ENCODE measurements around the gene QRFP. TPM values are rescaled to one million over a fixed set of nuclear protein-coding genes. Genes with fewer than 3 reads are reported as not detected.
A peak's percentile ranks its signal among the peaks of the same experiment; 100 is the strongest.

Gene QRFP
- total and polyA plus RNA-seq, 9 donors: not detected

GRCh38 chr9:130943221-130943620 lies 46.6 kb upstream of the QRFP start:
- WGBS, 3 donors: 59 to 67% (median 63%) methylated on average over 13 of the region's 13 CpGs
- Histone ChIP-seq H3K27ac (no peak overlapping the region), H3K36me3 (no peaks in the 10 kb centered on the region), H3K9me3 (no peaks in the 10 kb centered on the region), H3K4me3 (no peak overlapping the region), H3K4me1 (ENCODE audit: insufficient read depth) (peaks cover 1% of the 10 kb centered on the region), H3K27me3 (peaks cover 7% of the 10 kb centered on the region)
- TF ChIP-seq EP300 (IDR thresholded peaks at IDR 0.05): no peak
- no peak for TF ChIP-seq CTCF (IDR thresholded peaks at IDR 0.05)
- no peak for TF ChIP-seq POLR2A (IDR thresholded peaks at IDR 0.05)
- intact Hi-C loops (cut with DNase I): loop anchor here in 3 of 4 donors (5.0 to 10.0 kb wide), 4 partner anchors 76 to 241 kb away; no protein-coding TSS in a partner anchor
- no peak for DNase-seq

DNA sequence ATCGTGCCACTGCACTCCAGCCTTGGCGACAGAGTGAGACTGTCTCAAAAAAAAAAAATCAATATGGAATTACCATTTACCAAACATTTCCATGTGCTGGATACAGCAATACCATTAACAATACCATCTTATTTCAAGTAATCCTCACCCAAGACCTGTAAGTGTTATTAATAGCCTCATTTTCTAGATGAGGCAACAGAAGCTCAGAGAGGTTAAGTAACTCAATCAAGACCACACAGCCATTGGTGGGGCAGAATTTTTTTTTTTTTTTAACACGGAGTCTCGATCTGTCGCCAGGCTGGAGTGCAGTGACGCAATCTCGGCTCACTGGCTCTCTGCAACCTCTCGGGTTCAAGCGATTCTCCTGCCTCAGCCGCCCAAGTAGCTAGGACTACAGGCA lies 46.1 kb upstream of the QRFP start:
- no peaks in the 10 kb centered on the region for H3K36me3 ChIP-seq

GRCh38 chr9:130942084-130942483 lies 45.5 kb upstream of the QRFP start:
- Histone ChIP-seq H3K36me3 (no peaks in the 10 kb centered on the region), H3K9me3 (no peaks in the 10 kb centered on the region), H3K4me1 (ENCODE audit: insufficient read depth) (peaks cover 5% of the 10 kb centered on the region), H3K4me3 (no peak overlapping the region), H3K27ac (no peak overlapping the region), H3K27me3 (peaks cover 12% of the 10 kb centered on the region)
- DNase-seq: no peak
- 74 to 80% (median 77%) methylated on average over 6 of the region's 6 CpGs for WGBS, 3 donors
- intact Hi-C loops (cut with DNase I): loop anchor here in 3 of 4 donors (5.0 to 10.0 kb wide), 4 partner anchors 75 to 240 kb away; no protein-coding TSS in a partner anchor
- TF ChIP-seq EP300 (IDR thresholded peaks at IDR 0.05) (no peak), POLR2A (IDR thresholded peaks at IDR 0.05) (no peak), CTCF (IDR thresholded peaks at IDR 0.05) (no peak)

More for the DNA sequence above, 46.1 kb upstream of the QRFP start:
- no peak overlapping the region for H3K4me3 ChIP-seq
- no peaks in the 10 kb centered on the region for H3K9me3 ChIP-seq
- H3K27me3 ChIP-seq: peaks cover 9% of the 10 kb centered on the region
- intact Hi-C loops (cut with DNase I): loop anchor here in 3 of 4 donors (5.0 to 10.0 kb wide), 4 partner anchors 75 to 240 kb away; no protein-coding TSS in a partner anchor
- TF ChIP-seq POLR2A (IDR thresholded peaks at IDR 0.05): no peak
- no peak for TF ChIP-seq EP300 (IDR thresholded peaks at IDR 0.05)
- TF ChIP-seq CTCF (IDR thresholded peaks at IDR 0.05): no peak
- H3K27ac ChIP-seq: no peak overlapping the region
- WGBS, 3 donors: 77 to 78% (median 77%) methylated on average over 10 of the region's 10 CpGs
- H3K4me1 ChIP-seq (ENCODE audit: insufficient read depth): peaks cover 5% of the 10 kb centered on the region
- DNase-seq: no peak

GRCh38 chr9:130940693-130941576 lies 44.3 kb upstream of the QRFP start:
- H3K4me1 ChIP-seq (ENCODE audit: insufficient read depth): peaks cover 6% of the 10 kb centered on the region
- DNase-seq: peak; percentile 59 to 83 (median 74)
- intact Hi-C loops (cut with DNase I): loop anchor here in 3 of 4 donors (2.0 to 10.0 kb wide), 6 partner anchors 74 to 242 kb away; no protein-coding TSS in a partner anchor
- TF ChIP-seq EP300 (IDR thresholded peaks at IDR 0.05): no peak
- peak; percentile 76 to 90 (median 87) for TF ChIP-seq CTCF (IDR thresholded peaks at IDR 0.05)
- TF ChIP-seq POLR2A (IDR thresholded peaks at IDR 0.05): no peak
- no peak overlapping the region for H3K4me3 ChIP-seq
- H3K27me3 ChIP-seq: peaks cover 12% of the 10 kb centered on the region
- no peaks in the 10 kb centered on the region for H3K36me3 ChIP-seq
- H3K9me3 ChIP-seq: no peaks in the 10 kb centered on the region
- no peak overlapping the region for H3K27ac ChIP-seq
- WGBS, 3 donors: 4 to 6% (median 4%) methylated on average over 36 of the region's 36 CpGs

All from ovary (tissue), 9 donors.